A673 (cell line): ENCODE results near the gene HSPA1A.

Source experiments
- CTCF ChIP-seq: fragments of 300-800, 200-600 bp; sonication (generic); conservative IDR thresholded peaks from 2 replicates; pipeline ENCODE4 v1.5.1; 2017; ENCODE audit warnings: low read depth, mild to moderate bottlenecking, antibody characterized with exemption, low read length, moderate library complexity, mixed read lengths
- EZH2 ChIP-seq: fragments of 200-600 bp; sonication (generic); IDR thresholded peaks from 2 replicates; pipeline ENCODE4 v1.6.1; 2017; ENCODE audit warnings: borderline replicate concordance, low read depth, mild to moderate bottlenecking, mixed read lengths, antibody characterized with exemption, low read length; ENCODE audit not compliant: poor library complexity, severe bottlenecking

GRCh38 chr6:31815025-31815838 is at the start of gene HSPA1A, which contains the start of gene HSPA1L:
- TF ChIP-seq CTCF (no peak), EZH2 (no peak)
